22Rv1 (cell line): ENCODE data around the gene TTLL10.

Source experiments
- H3K27ac ChIP-seq: fragments of 450-650 bp; 2 replicates; pipeline ENCODE4 v1.5.1; 2017
- CTCF ChIP-seq: fragments of 450-650 bp; IDR thresholded peaks from 2 replicates; pipeline ENCODE4 v1.5.1; 2017; ENCODE audit warnings: mild to moderate bottlenecking
- ZFX ChIP-seq: fragments of 450-650 bp; IDR thresholded peaks from 2 replicates; pipeline ENCODE4 v1.6.1; 2017; ENCODE audit warnings: antibody characterized with exemption, borderline replicate concordance

TTLL10 gene

GRCh38 chr1:1240348-1240732 lies 66.7 kb downstream of the TTLL10 start:
- no peak overlapping the region for H3K27ac ChIP-seq
- TF ChIP-seq CTCF: no peak
- TF ChIP-seq ZFX: no peak

GRCh38 chr1:1240822-1241587 lies 67.3 kb downstream of the TTLL10 start:
- no peak for TF ChIP-seq ZFX
- no peak for TF ChIP-seq CTCF
- H3K27ac ChIP-seq: no peak overlapping the region

GRCh38 chr1:1241588-1242219 lies 68.0 kb downstream of the TTLL10 start:
- no peak overlapping the region for H3K27ac ChIP-seq
- TF ChIP-seq ZFX (no peak), CTCF (no peak)

- TF ChIP-seq ZFX (no peak), CTCF (no peak)
- no peak overlapping the region for H3K27ac ChIP-seq
Measured at GRCh38 chr1:1242461-1243265, 69.0 kb downstream of the TTLL10 start.

GRCh38 chr1:1243266-1243660 lies 69.6 kb downstream of the TTLL10 start:
- no peak overlapping the region for H3K27ac ChIP-seq
- no peak for TF ChIP-seq ZFX
- TF ChIP-seq CTCF: no peak

GRCh38 chr1:1243807-1244191 lies 70.1 kb downstream of the TTLL10 start:
- H3K27ac ChIP-seq: no peak overlapping the region
- TF ChIP-seq CTCF (no peak), ZFX (no peak)
